HG02870 (cell line): ENCODE measurements around the gene KIAA0586.
"Not testable (repeated sequence)": the region's sequence is repeated elsewhere in the genome, so short reads cannot be mapped to it uniquely, and the experiment has no call there.

Source experiments
- ATAC-seq: cut with Tn5 transposase; IDR thresholded peaks from one replicate; pipeline ENCODE4 v1.9.1; 2021; ENCODE audit warnings: mild to moderate bottlenecking, moderate library complexity; ENCODE audit not compliant: unreplicated experiment

KIAA0586 gene

GRCh38 chr14:58427281-58428117 lies at the start of gene KIAA0586, which contains the start of gene TIMM9:
Gene KIAA0586, plus strand, starts transcription at chr14:58427719. Its CDS starts 546 bp downstream, at chr14:58428265.
Gene TIMM9, minus strand, starts transcription at chr14:58427531. Its CDS starts 15,586 bp downstream, at chr14:58411945.
- ATAC-seq, result peak; percentile 89

DNA sequence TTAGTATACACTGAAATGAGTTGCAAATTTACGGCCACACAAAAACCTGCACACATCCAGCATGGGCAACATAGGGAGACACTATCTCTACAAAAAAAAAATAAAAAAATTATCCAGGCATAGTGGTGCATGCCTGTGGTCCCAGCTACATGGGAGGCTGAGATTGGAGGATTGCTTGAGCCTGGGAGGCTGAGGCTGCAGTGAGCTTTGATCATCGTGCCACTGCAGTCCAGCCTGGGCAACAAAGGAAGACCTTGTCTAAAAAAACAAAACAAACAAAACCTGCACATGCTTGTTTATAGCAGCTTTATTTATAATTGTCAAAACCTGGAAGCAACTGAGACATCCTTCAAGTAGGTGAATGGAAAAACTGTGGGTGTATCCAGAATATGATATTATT lies 36.7 kb upstream of the KIAA0586 start:
- ATAC-seq, result no peak

- no peak for ATAC-seq
Observed at GRCh38 chr14:58395562-58395811, 32.0 kb upstream of the KIAA0586 start.

- ATAC-seq, result peak; percentile 87
Observed at GRCh38 chr14:58395812-58396788, 31.4 kb upstream of the KIAA0586 start, which contains the start of gene TOMM20L. Gene TOMM20L, plus strand, starts transcription at chr14:58395930. Its CDS starts 28 bp downstream, at chr14:58395958.

- ATAC-seq, result no peak
Observed at GRCh38 chr14:58397156-58397555, 30.4 kb upstream of the KIAA0586 start.

- ATAC-seq, result no peak
Observed at GRCh38 chr14:58398495-58398894, 29.0 kb upstream of the KIAA0586 start.

GRCh38 chr14:58398895-58399294 lies 28.6 kb upstream of the KIAA0586 start:
- ATAC-seq, result no peak

DNA sequence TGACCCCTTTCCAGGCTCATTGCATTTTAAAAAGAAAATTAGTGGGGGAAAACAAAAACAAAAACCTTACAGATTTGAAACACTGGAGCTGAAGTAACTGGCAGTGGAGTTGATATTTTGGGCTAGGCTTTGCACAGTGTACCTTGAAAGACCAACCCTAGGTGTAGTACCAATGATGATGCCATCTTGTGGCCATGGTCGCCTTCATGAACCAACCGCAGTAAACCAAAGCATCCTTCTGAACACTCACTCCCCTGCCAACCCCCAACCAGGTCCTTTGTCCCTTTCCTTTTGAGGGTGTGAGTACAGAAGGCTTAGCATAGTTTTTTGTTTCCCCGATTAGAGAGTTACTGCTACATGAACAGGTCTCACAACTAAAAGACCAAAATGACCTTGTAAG lies 25.9 kb upstream of the KIAA0586 start:
- no peak for ATAC-seq

DNA sequence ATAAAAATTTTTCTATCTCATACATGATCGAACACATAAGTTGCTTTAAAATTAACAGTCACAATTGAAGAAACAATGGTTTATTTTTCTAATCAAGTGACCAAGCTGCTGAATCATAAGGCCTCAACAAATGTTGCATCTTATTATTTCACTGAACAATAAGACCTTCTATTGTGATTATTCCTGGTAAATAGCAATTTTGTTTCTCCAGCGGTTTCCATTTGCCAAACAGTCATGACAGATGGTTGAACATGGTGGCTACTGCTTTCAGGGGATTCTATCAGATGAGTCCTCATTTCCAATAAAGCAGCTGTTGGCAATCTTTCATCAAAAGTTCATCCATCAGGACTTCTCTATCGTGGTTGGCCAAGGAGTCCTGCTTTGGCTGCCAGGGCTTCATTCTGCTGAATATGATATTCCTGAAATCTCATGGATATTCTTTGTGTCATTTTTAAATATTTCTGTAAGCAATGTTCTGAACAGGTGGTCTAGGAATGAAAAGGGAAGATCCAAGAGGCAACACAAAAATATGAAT lies 18.8 kb upstream of the KIAA0586 start:
- no peak for ATAC-seq

- no peak for ATAC-seq
Observed at GRCh38 chr14:58414845-58415244, 12.7 kb upstream of the KIAA0586 start.

GRCh38 chr14:58415636-58416547 lies 11.6 kb upstream of the KIAA0586 start:
- no peak for ATAC-seq

DNA sequence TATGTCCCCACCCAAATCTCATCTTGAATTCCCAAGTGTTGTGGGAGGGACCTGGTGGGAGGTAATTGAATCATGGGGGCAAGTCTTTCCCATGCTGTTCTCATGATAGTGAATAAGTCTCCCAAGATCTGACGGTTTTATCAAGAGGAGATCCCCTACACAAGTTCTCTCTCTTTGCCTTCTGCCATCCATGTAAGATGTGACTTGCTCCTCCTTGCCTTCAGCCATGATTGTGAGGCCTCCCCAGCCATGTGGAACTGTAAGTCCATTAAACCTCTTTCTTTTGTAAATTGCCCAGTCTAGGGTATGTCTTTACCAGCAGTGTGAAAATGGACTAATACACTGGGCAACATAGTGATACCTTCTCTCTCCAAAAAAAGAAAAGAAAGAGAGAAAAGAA lies 10.6 kb upstream of the KIAA0586 start:
- ATAC-seq, result not testable (repeated sequence)

DNA sequence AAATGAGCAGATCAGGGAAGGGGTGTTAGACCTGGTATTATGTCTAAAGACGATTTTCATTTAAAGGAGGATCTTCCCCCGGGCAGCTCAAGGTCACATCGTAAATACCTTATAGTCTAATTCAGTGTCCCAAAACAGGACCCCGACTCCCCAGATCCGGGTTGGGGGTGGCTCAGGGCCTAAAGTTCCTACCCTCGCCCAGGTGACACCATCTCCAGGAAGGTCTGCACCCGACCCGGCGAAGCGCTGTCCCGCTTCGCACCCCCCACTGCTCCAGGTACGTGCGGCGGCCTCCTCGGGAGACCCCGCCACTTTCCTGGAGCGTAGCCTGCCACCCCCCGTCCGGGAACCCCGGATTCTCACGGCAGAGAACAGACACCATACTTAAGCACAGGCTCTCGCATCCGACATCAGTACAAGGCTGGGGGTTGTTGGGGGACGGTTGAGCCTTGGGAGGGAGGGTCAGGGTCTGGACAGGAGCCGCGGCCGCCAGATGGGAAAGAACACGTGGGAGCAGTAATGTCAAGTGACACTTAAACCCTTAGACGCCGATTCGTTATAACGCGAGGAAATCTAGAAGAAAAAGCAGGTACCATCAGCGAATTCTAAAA lies 744 bp upstream of the KIAA0586 start:
- ATAC-seq, result no peak

GRCh38 chr14:58428118-58428683 lies 682 bp downstream of the KIAA0586 start:
- ATAC-seq, result no peak

GRCh38 chr14:58430156-58430555 lies 2.6 kb downstream of the KIAA0586 start:
- ATAC-seq, result no peak

DNA sequence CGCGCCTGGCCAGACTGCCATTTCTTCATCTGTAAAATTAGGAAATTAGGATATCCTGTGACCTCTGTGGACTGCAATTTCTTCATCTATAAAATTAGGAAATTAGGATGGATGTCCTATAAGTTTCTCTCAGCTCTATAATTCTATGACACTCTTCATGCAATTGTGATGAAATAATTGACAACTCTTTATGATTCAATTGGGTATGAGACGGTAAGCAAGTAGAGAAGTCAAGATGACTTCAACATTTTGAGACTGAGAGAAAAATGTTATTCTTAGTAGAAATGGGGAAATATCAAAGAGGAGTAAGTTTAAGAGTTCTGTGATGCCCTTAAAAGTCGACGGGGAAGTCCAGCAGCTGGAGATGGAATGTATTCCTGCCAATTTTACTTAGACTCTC lies 12.0 kb downstream of the KIAA0586 start:
- no peak for ATAC-seq

- no peak for ATAC-seq
Observed at GRCh38 chr14:58444627-58445026, 17.1 kb downstream of the KIAA0586 start.

DNA sequence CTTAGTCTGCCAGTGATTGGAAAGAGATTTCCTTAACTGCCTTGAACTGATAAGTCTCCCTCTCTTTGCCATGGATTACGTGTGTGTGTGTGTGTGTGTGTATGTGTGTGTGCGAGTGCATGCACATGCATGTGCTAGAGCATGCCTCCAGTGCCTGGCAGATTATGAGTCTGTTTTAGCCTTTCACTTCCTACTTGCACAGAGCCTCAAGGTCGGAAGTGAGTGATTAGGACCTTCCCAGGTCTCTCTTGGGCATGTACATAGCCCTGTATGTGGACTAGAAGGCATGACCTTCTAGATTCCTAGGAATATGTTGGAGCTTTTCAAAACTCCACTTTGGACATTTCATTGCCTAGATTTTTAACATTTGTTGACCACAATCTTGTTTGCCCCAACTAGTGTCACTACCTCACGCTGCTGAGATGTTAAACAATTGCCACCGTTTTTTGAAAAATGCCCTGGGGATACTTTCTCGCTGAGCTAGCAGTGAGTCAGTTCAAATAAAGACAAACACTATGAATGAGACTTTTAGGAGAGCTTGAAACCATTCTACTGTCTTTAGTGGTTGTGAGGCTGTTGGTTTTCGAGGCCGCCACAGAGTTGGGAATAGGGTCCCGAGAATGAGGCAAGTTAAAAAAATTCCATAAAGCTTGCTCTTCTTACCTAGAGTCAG lies 28.2 kb downstream of the KIAA0586 start:
- ATAC-seq, result no peak

- ATAC-seq, result no peak
Observed at GRCh38 chr14:58460772-58461171, 33.3 kb downstream of the KIAA0586 start.
